ENCODE results near the gene OR56A1. TPM values are rescaled to one million over a fixed set of nuclear protein-coding genes. Genes with fewer than 3 reads are reported as not detected.

The OR56A1 gene
- total and polyA plus RNA-seq, 2 of the 13 experiments (the other 11 are each of a cell fraction or from before 2014, with no cell fraction given): not detected

- TF ChIP-seq CBX1 (IDR thresholded peaks at IDR 0.05; ENCODE audit: low read depth) (no peak), MEIS1 (CRISPR knock-in tag; IDR thresholded peaks at IDR 0.05; ENCODE audit: borderline replicate concordance) (no peak), FOSL1 (CRISPR knock-in tag; IDR thresholded peaks at IDR 0.05; ENCODE audit: borderline replicate concordance) (no peak), ASH2L (IDR thresholded peaks at IDR 0.05; ENCODE audit: insufficient read length, low read depth, low read length) (no peak), ZFP91 (CRISPR knock-in tag; IDR thresholded peaks at IDR 0.05; ENCODE audit: borderline replicate concordance) (no peak), NR0B2 (CRISPR knock-in tag; IDR thresholded peaks at IDR 0.05) (no peak), PHF8 (CRISPR knock-in tag; IDR thresholded peaks at IDR 0.05) (no peak), SETDB1 (CRISPR knock-in tag; IDR thresholded peaks at IDR 0.05; ENCODE audit: borderline replicate concordance) (no peak), HMGXB3 (CRISPR knock-in tag; IDR thresholded peaks at IDR 0.05; ENCODE audit: borderline replicate concordance) (no peak)
Observed at GRCh38 chr11:6025056-6025455, 5.5 kb downstream of the OR56A1 start (continued).

All from HepG2 (cell line).